ENCODE measurements around the gene GNG7.

- TF ChIP-seq USF2 (CRISPR knock-in tag; IDR thresholded peaks at IDR 0.05) (no peak), CTCF (IDR thresholded peaks at IDR 0.05) (no peak), USF1 (CRISPR knock-in tag; IDR thresholded peaks at IDR 0.05) (no peak), PRRX2 (CRISPR knock-in tag; IDR thresholded peaks at IDR 0.05) (no peak), CREB1 (CRISPR knock-in tag; IDR thresholded peaks at IDR 0.05) (no peak), ZBTB43 (CRISPR knock-in tag; IDR thresholded peaks at IDR 0.05) (no peak), CREM (CRISPR knock-in tag; IDR thresholded peaks at IDR 0.05) (peak; percentile 48; the same call in 1 of the 2 replicates), E2F1 (CRISPR knock-in tag; IDR thresholded peaks at IDR 0.05) (no peak), TCF7 (CRISPR knock-in tag; IDR thresholded peaks at IDR 0.05; ENCODE audit: low read depth) (no peak), ZSCAN18 (CRISPR knock-in tag; IDR thresholded peaks at IDR 0.05) (no peak)
Observed at GRCh38 chr19:2702170-2703076, at the start of gene GNG7.

Measured in WTC11 (cell line).